OCI-LY1 (cell line): ENCODE measurements around the gene C1QB.

Experiments
- H2AFZ ChIP-seq: fragments of 200-600 bp; sonication (generic), shearing (Covaris generic); 2 replicates; pipeline ENCODE4 v1.6.0; 2014; ENCODE audit warnings: antibody characterized with exemption, mild to moderate bottlenecking, low read length
- H3F3A ChIP-seq: fragments of 200-600 bp; sonication (generic), shearing (Covaris generic); 2 replicates; pipeline ENCODE4 v1.6.0; 2014; ENCODE audit warnings: mild to moderate bottlenecking, antibody characterized with exemption, low read length, moderate library complexity; ENCODE audit not compliant: insufficient read depth
- H3K27ac ChIP-seq: fragments of 200-600 bp; sonication (generic); 2 replicates; pipeline ENCODE4 v1.5.1; 2014; ENCODE audit warnings: low read length, mixed run types, mild to moderate bottlenecking, low read depth; ENCODE audit not compliant: poor library complexity, severe bottlenecking
- H3K27me3 ChIP-seq: fragments of 200-600 bp; sonication (generic); 2 replicates; pipeline ENCODE4 v1.6.0; 2014; ENCODE audit warnings: antibody characterized with exemption, mild to moderate bottlenecking, low read length, moderate library complexity; ENCODE audit not compliant: insufficient read depth
- H3K36me3 ChIP-seq: fragments of 200-600 bp; sonication (generic); 2 replicates; pipeline ENCODE4 v1.6.1; 2014; ENCODE audit warnings: mild to moderate bottlenecking, antibody characterized with exemption, low read length, moderate library complexity, mixed read lengths; ENCODE audit not compliant: insufficient read depth
- H3K4me1 ChIP-seq: fragments of 200-600 bp; sonication (generic); 2 replicates; pipeline ENCODE4 v1.5.1; 2014; ENCODE audit warnings: mild to moderate bottlenecking, low read length, moderate library complexity; ENCODE audit not compliant: insufficient read depth, severe bottlenecking
- H3K4me2 ChIP-seq: fragments of 200-600 bp; sonication (generic), shearing (Covaris generic); 2 replicates; pipeline ENCODE4 v1.6.1; 2014; ENCODE audit warnings: low read length
- H3K4me3 ChIP-seq: fragments of 200-600 bp; sonication (generic); 2 replicates; pipeline ENCODE4 v1.5.1; 2014; ENCODE audit warnings: low read length, low read depth, mild to moderate bottlenecking, mixed read lengths; ENCODE audit not compliant: poor library complexity, severe bottlenecking
- H3K79me2 ChIP-seq: fragments of 200-600 bp; shearing (Covaris generic); 2 replicates; pipeline ENCODE4 v1.6.1; 2016; ENCODE audit warnings: mixed run types, low read length, mixed read lengths; ENCODE audit not compliant: insufficient read depth
- H3K9ac ChIP-seq: fragments of 200-600 bp; sonication (generic), shearing (Covaris generic); 2 replicates; pipeline ENCODE4 v1.6.1; 2014; ENCODE audit warnings: mild to moderate bottlenecking, low read length, mixed read lengths
- H3K9me2 ChIP-seq: fragments of 200-600 bp; sonication (generic), shearing (Covaris generic); 2 replicates; pipeline ENCODE4 v1.6.1; 2014; ENCODE audit warnings: low read depth, mild to moderate bottlenecking, low read length, mixed read lengths
- H3K9me3 ChIP-seq: fragments of 200-600 bp; shearing (Covaris generic); 2 replicates; pipeline ENCODE4 v1.6.1; 2014; ENCODE audit warnings: low read length, mixed read lengths
- H4K20me1 ChIP-seq: fragments of 200-600 bp; sonication (generic), shearing (Covaris generic); 2 replicates; pipeline ENCODE4 v1.6.0; 2016; ENCODE audit warnings: mild to moderate bottlenecking, low read length; ENCODE audit not compliant: insufficient read depth
- EZH2 ChIP-seq: fragments of 200-600 bp; sonication (generic), shearing (Covaris generic); IDR thresholded peaks from 2 replicates; pipeline ENCODE4 v1.8.0; 2017; ENCODE audit warnings: borderline replicate concordance, mixed run types, mild to moderate bottlenecking, antibody characterized with exemption, low read length, moderate library complexity, mixed read lengths
- TF ChIP-seq, protein P1 (sequence below): fragments of 200-600 bp; sonication (generic), shearing (Covaris generic); IDR thresholded peaks from 2 replicates; pipeline ENCODE4 v1.5.1; 2017; ENCODE audit warnings: mild to moderate bottlenecking, antibody characterized with exemption, low read length, moderate library complexity, mixed read lengths

The C1QB gene

DNA sequence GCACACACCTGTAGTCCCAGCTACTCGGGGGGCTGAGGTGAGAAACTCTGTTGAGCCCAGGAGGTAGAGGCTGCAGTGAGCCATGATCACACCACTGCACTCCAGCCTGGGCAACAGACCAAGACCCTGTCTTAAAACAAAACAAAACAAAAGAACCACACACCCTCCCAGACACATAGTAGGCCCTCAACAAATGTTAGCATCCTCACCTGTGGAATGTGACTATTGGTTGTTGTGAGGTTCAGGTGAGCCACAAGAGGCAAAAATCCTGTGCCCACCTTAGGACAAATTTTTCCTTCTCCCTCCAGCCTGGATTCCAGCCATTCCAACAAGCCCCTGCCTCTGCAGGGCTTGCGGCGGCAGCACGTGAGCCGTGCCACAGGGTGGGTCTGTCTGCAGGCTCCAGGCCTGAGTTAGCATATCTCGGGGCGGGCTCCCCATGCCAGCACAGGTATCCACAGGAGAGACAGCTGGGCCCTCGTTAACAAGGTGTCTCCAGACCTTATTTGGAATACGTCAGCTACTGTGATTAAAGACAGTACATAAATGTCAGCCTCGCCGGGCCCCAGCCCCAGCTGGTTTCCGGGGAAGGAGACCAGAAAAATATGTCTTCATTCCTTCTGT lies 17.4 kb downstream of the C1QB start:
- Histone ChIP-seq H3K79me2 (no peaks in the 10 kb centered on the region), H3K9me3 (no peaks in the 10 kb centered on the region), H4K20me1 (no peaks in the 10 kb centered on the region), H3K27ac (no peak overlapping the region), H3K4me1 (no peaks in the 10 kb centered on the region), H3K36me3 (no peaks in the 10 kb centered on the region), H3K9ac (no peak overlapping the region), H3F3A (no peaks in the 10 kb centered on the region), H3K27me3 (no peaks in the 10 kb centered on the region; the same call in 1 of the 2 replicates), H2AFZ (no peak overlapping the region), H3K4me3 (no peak overlapping the region), H3K9me2 (no peaks in the 10 kb centered on the region), H3K4me2 (no peak overlapping the region)
- TF ChIP-seq, protein P1, sequence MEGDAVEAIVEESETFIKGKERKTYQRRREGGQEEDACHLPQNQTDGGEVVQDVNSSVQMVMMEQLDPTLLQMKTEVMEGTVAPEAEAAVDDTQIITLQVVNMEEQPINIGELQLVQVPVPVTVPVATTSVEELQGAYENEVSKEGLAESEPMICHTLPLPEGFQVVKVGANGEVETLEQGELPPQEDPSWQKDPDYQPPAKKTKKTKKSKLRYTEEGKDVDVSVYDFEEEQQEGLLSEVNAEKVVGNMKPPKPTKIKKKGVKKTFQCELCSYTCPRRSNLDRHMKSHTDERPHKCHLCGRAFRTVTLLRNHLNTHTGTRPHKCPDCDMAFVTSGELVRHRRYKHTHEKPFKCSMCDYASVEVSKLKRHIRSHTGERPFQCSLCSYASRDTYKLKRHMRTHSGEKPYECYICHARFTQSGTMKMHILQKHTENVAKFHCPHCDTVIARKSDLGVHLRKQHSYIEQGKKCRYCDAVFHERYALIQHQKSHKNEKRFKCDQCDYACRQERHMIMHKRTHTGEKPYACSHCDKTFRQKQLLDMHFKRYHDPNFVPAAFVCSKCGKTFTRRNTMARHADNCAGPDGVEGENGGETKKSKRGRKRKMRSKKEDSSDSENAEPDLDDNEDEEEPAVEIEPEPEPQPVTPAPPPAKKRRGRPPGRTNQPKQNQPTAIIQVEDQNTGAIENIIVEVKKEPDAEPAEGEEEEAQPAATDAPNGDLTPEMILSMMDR, result no peak
- TF ChIP-seq EZH2, result no peak

DNA sequence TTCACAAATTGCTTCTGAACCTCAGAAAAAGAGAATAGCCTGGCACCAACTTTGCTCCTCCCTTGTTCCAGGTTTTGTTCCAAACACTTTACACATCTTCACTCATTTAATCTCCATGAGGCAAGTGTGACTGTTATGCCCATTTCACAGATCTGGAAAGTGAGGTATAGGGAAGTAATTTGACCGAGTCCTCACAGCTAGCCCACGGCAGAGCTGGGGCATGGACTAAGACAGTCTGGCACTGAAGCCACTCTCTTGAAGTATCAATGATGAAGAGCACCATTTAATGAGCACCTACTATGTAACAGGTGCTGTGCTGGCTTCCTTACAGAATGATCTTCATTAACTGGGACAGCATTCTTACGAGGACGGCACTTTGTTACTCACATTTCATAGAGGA lies 19.0 kb downstream of the C1QB start:
- no peaks in the 10 kb centered on the region for H3K36me3 ChIP-seq
- TF ChIP-seq EZH2, result no peak
- TF ChIP-seq, protein P1, result no peak

GRCh38 chr1:22673486-22674409 lies 20.7 kb downstream of the C1QB start:
- Histone ChIP-seq H3K27me3 (no peaks in the 10 kb centered on the region), H3K4me1 (no peaks in the 10 kb centered on the region), H3K9me2 (no peaks in the 10 kb centered on the region), H3K36me3 (no peaks in the 10 kb centered on the region), H3K79me2 (no peaks in the 10 kb centered on the region), H2AFZ (no peak overlapping the region), H3F3A (no peaks in the 10 kb centered on the region), H3K4me3 (no peak overlapping the region), H3K27ac (no peak overlapping the region), H3K9me3 (no peaks in the 10 kb centered on the region), H3K9ac (no peak overlapping the region), H3K4me2 (no peak overlapping the region), H4K20me1 (no peaks in the 10 kb centered on the region)
- TF ChIP-seq, protein P1, result peak; percentile 49
- no peak for TF ChIP-seq EZH2

More for the DNA sequence above, 19.0 kb downstream of the C1QB start:
- no peaks in the 10 kb centered on the region for H3K79me2 ChIP-seq
- no peaks in the 10 kb centered on the region for H3K27me3 ChIP-seq
- H3K9me2 ChIP-seq, result no peaks in the 10 kb centered on the region
- no peak overlapping the region for H3K27ac ChIP-seq
- no peaks in the 10 kb centered on the region for H4K20me1 ChIP-seq
- no peak overlapping the region for H3K4me2 ChIP-seq
- no peaks in the 10 kb centered on the region for H3K4me1 ChIP-seq
- H3K4me3 ChIP-seq, result no peak overlapping the region
- no peaks in the 10 kb centered on the region for H3K9me3 ChIP-seq
- H3F3A ChIP-seq, result no peaks in the 10 kb centered on the region
- no peak overlapping the region for H2AFZ ChIP-seq
- no peak overlapping the region for H3K9ac ChIP-seq
